ENCODE results near the gene APOBEC3H.

DNA sequence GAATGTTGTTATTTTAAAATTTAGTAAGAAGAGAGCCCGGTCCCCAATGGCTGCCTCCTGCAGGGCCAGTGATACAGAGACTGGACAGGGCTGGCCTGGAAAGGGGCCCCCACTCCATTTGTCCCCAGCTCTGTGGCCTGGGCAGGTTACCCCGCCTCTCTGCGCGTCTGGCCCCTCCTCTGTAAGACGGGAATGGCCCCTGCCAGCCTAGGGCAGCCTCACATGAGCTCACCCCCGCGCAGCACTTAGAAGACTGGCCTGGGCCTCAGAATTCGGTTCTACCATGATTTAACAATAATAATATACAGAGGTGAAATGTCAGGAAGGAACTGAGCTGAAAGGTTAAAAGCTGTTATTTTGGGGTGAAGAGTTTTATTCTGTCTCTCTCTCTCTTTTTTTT lies 18.7 kb upstream of the APOBEC3H start:
- TF ChIP-seq, protein P1, sequence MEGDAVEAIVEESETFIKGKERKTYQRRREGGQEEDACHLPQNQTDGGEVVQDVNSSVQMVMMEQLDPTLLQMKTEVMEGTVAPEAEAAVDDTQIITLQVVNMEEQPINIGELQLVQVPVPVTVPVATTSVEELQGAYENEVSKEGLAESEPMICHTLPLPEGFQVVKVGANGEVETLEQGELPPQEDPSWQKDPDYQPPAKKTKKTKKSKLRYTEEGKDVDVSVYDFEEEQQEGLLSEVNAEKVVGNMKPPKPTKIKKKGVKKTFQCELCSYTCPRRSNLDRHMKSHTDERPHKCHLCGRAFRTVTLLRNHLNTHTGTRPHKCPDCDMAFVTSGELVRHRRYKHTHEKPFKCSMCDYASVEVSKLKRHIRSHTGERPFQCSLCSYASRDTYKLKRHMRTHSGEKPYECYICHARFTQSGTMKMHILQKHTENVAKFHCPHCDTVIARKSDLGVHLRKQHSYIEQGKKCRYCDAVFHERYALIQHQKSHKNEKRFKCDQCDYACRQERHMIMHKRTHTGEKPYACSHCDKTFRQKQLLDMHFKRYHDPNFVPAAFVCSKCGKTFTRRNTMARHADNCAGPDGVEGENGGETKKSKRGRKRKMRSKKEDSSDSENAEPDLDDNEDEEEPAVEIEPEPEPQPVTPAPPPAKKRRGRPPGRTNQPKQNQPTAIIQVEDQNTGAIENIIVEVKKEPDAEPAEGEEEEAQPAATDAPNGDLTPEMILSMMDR (IDR thresholded peaks at IDR 0.05; ENCODE audit: extremely low read depth in 1 of 2, insufficient read depth in 1 of 2, low read depth in 1 of 2, low read length in 2 of 2) = no peak
- TF ChIP-seq EZH2 (IDR thresholded peaks at IDR 0.05; ENCODE audit: borderline replicate concordance, low read depth, low read length, severe bottlenecking) (no peak), POLR2A (IDR thresholded peaks at IDR 0.05; ENCODE audit: low read depth, low read length) (no peak), JUN (IDR thresholded peaks at IDR 0.05; ENCODE audit: borderline replicate concordance, insufficient read depth, insufficient read length, low read depth) (no peak), POLR2AphosphoS5 (IDR thresholded peaks at IDR 0.05; ENCODE audit: insufficient read depth, low read depth, low read length) (no peak), MYC (IDR thresholded peaks at IDR 0.05; ENCODE audit: low read depth, low read length) (no peak)
